ENCODE data around the gene GINS1.

Gene GINS1

DNA sequence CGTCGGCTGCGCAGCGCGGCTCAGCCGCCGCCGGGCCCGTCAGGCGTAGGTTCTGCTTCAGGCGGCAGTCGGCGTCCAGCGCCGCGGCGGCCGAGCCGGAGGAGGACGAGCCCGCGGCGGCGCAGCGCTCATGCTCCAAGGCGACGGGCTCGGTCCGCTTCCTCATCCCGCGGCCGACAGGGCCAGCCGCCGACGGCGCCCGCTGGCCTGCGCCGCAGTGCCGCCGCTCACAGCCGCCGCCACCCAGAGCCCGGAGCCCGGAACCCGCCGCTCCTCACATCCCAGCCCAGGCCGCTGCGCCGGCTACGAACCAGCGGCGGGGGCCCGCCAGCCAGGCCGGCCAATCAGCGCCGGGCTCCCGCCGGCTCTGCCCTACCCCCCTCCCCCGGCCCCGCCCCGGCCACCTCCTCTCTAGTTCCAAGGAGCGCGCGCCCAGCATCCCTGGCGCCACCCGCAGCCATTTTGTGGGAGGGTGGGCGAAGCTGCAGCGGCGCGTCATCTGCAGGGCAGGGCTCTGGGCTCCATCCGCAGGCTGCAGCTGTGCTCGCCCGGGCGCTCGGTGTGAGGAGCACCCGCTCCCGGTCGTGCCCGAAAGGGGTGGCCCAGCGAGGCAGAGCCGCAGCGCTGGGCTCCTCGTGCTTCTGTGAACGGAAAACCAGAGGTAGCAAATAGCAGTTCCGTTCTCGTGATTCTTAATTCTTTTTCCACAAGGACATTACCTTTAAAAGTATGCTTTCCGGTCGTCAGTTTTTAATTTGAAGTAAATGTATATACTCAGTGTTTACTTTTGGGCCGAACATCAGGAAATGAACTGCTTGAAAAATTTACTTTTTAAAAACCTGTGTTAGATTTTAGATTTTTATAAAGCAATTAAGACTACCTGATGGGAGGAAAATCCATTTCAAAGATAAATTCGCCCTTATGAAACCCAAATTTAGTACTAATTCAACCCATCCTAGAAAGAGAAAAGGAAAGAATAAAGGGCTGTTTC lies 16.6 kb upstream of the GINS1 start, which contains the start of gene ABHD12:
Gene ABHD12, minus strand, starts transcription at position 298 of the 991 bp plus-strand sequence. Its CDS starts 132 bp downstream, at position 166.
- TF ChIP-seq, protein P1, sequence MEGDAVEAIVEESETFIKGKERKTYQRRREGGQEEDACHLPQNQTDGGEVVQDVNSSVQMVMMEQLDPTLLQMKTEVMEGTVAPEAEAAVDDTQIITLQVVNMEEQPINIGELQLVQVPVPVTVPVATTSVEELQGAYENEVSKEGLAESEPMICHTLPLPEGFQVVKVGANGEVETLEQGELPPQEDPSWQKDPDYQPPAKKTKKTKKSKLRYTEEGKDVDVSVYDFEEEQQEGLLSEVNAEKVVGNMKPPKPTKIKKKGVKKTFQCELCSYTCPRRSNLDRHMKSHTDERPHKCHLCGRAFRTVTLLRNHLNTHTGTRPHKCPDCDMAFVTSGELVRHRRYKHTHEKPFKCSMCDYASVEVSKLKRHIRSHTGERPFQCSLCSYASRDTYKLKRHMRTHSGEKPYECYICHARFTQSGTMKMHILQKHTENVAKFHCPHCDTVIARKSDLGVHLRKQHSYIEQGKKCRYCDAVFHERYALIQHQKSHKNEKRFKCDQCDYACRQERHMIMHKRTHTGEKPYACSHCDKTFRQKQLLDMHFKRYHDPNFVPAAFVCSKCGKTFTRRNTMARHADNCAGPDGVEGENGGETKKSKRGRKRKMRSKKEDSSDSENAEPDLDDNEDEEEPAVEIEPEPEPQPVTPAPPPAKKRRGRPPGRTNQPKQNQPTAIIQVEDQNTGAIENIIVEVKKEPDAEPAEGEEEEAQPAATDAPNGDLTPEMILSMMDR (IDR thresholded peaks at IDR 0.05; ENCODE audit: insufficient read depth, missing control alignments), result no peak
- DNase-seq (ENCODE audit: insufficient read length, low spot score) (peak; percentile 57), FAIRE-seq (no peak)

DNA sequence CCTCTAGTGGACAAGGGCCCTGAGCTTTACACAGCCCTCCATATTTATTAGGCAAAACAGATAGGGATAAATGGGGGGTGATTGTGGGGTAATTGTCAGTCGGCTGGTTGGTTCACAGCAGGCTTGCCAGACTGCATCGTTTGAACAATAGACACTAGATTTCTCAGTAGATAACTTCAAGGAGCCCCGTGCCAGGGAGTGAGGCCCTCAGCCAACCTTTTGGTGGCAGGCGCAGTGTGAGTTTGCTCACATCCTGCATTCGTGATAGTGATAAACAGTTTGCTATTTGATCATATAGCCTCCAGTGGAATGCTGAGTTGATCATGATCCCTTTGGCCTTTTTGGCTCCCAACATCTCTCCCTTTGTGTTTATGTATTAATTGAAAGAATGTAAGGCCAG lies 13.2 kb upstream of the GINS1 start:
- DNase-seq (ENCODE audit: insufficient read length, low spot score), result no peak
- no peak for FAIRE-seq
- TF ChIP-seq, protein P1 (IDR thresholded peaks at IDR 0.05; ENCODE audit: insufficient read depth, missing control alignments), result no peak

DNA sequence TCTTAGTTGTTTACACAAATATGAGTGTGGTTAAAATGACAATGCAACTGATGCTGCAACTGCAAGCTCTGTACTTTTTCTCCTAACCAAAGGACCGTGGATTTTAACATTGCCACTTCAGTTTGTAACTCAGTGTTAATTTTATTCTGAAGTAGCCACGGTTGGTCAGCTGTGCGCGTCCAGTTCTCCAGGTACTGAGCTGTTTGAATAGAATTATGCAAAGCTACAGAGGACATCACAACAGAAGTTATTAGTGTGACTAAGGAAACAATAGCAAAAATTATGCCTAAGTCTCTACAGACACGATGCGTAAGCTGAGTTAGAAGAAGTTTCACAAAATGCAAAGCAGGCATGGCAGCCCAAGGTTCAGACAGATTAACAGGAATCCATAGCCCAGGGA lies 12.5 kb upstream of the GINS1 start:
- DNase-seq (ENCODE audit: insufficient read length, low spot score), result no peak
- FAIRE-seq, result no peak
- TF ChIP-seq, protein P1 (IDR thresholded peaks at IDR 0.05; ENCODE audit: insufficient read depth, missing control alignments), result no peak

DNA sequence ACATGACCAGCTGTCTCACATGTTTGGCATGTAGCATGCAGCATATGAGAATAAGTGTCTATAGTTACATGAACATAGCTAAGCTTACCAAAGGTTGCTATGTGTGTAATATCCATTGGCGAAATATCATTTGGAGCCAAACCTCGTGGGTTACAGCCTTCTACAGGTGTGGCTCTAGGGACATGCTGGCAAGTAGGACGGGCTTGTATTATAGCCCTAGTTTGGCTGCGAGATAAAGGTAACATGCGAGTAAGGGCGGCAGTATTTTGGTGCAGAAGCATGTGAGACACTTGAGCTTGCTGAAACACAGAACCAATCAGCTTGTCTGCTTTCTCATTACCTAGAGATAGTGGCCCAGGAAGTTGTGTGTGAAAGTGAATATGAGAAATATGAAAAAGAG lies 10.4 kb upstream of the GINS1 start:
- TF ChIP-seq, protein P1 (IDR thresholded peaks at IDR 0.05; ENCODE audit: insufficient read depth, missing control alignments), result no peak
- DNase-seq (ENCODE audit: insufficient read length, low spot score) (no peak), FAIRE-seq (no peak)

DNA sequence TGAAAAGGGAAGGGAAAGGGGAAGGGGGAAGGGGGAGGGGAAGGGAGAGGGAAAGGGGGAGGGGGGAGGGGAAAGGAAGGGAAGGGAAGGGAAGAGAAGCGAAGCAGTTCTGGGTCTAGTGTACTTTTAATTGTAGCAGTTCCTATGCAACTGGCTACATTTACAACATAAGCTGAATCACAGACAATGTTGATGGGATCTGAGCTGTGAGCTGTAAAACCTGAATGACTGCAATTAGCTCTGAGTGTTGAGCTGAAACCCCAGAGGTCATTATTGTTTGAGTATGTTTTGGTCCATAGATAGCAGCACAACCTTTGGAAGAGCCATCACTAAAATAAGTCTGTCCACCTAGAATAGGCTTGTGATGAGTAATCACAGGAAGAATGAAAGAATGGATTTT lies 9.7 kb upstream of the GINS1 start:
- TF ChIP-seq, protein P1 (IDR thresholded peaks at IDR 0.05; ENCODE audit: insufficient read depth, missing control alignments), result no peak
- DNase-seq (ENCODE audit: insufficient read length, low spot score) (no peak), FAIRE-seq (no peak)

DNA sequence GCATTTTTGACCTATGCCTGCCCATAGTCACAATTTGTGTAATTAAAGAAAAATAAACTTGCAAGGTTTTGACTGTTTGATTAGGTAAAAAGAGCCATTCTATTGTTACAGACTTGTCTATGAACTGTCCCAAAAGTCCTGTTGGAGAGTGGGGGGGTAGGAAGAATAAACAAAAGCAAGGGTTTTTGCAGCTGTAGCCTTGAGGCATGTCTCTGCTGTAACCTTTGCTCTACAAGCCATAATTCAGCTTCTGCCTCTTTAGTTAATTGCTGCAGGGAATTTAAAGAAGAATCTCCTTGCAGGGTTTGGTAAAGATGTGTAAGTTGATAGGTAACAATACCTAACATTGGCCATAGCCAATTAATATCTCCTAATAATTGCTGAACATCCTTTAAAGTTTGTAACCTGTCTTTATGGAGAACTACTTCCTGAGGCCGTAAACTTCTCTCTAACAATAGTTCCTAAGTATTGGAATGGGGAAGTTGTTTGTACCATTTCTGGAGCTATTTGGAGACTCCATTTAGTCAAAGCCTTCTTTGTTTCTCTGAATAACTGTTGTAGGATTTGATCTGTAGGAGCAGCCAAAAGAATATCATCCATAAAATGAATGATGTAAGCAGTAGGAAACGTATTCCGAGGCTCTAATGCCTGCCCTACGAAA lies 9.0 kb upstream of the GINS1 start:
- DNase-seq (ENCODE audit: insufficient read length, low spot score) (no peak), FAIRE-seq (no peak)
- TF ChIP-seq, protein P1 (IDR thresholded peaks at IDR 0.05; ENCODE audit: insufficient read depth, missing control alignments), result no peak

All from D721Med (cell line).